GM23338 (cell line): ENCODE data around the gene JAKMIP1. TPM values are rescaled to one million over a fixed set of nuclear protein-coding genes. Genes with fewer than 3 reads are reported as not detected.

Source experiments
- ATAC-seq: fragments of 200-7000 bp; cut with Tn5 transposase; 3 replicates; pipeline ENCODE4 v1.9.1; 2020
- DNase-seq: peaks from one replicate; pipeline ENCODE4 v3.0.0-alpha.2; 2015; ENCODE audit warnings: low spot score
- H2AFZ ChIP-seq: fragments of 200-600 bp; sonication (generic); 2 replicates; pipeline ENCODE4 v1.8.0; 2016; ENCODE audit warnings: antibody characterized with exemption, mild to moderate bottlenecking, moderate library complexity
- H3F3A ChIP-seq: fragments of 200-600 bp; sonication (generic); replicated peaks from 2 replicates; pipeline ENCODE4 v1.8.0; 2017; ENCODE audit warnings: antibody characterized with exemption, mixed run types, low read depth
- H3K27ac ChIP-seq: fragments of 200-600 bp; sonication (generic); 2 replicates; pipeline ENCODE4 v1.6.1; 2016; ENCODE audit warnings: low read depth
- H3K27me3 ChIP-seq: fragments of 200-600 bp; sonication (generic); 2 replicates; pipeline ENCODE4 v1.8.0; 2016; ENCODE audit warnings: mild to moderate bottlenecking, mixed run types, moderate library complexity; ENCODE audit not compliant: insufficient read depth
- H3K36me3 ChIP-seq: fragments of 200-600 bp; sonication (generic); 2 replicates; pipeline ENCODE4 v1.8.0; 2016; ENCODE audit warnings: mild to moderate bottlenecking; ENCODE audit not compliant: insufficient read depth
- H3K4me1 ChIP-seq: fragments of 200-600 bp; sonication (generic); 2 replicates; pipeline ENCODE4 v1.8.0; 2016; ENCODE audit warnings: mild to moderate bottlenecking, moderate library complexity; ENCODE audit not compliant: insufficient read depth
- H3K4me2 ChIP-seq: fragments of 200-600 bp; sonication (generic); 2 replicates; pipeline ENCODE4 v1.7.1; 2017; ENCODE audit warnings: mixed run types
- H3K4me3 ChIP-seq: fragments of 200-600 bp; sonication (generic); 2 replicates; pipeline ENCODE4 v1.6.1; 2016; ENCODE audit warnings: mixed run types
- H3K79me2 ChIP-seq: fragments of 200-600 bp; sonication (generic); replicated peaks from 2 replicates; pipeline ENCODE4 v1.8.0; 2017; ENCODE audit warnings: mild to moderate bottlenecking; ENCODE audit not compliant: insufficient read depth
- H3K9me2 ChIP-seq: fragments of 200-600 bp; sonication (generic); 2 replicates; pipeline ENCODE4 v1.8.0; 2017; ENCODE audit not compliant: insufficient read depth
- H4K20me1 ChIP-seq: fragments of 200-600 bp; sonication (generic); replicated peaks from 2 replicates; pipeline ENCODE4 v1.8.0; 2017; ENCODE audit warnings: mild to moderate bottlenecking; ENCODE audit not compliant: insufficient read depth
- H3K27ac Mint-ChIP-seq: 2 replicates; pipeline ENCODE4 v1.8.0; 2020; ENCODE audit warnings: inconsistent platforms, mild to moderate bottlenecking, moderate library complexity, mixed read lengths
- H3K27me3 Mint-ChIP-seq: 3 replicates; pipeline ENCODE4 v1.8.0; 2022; ENCODE audit warnings: low read depth, mild to moderate bottlenecking, moderate library complexity, mixed read lengths, inconsistent platforms; ENCODE audit not compliant: insufficient read depth, poor library complexity
- H3K36me3 Mint-ChIP-seq: 3 replicates; pipeline ENCODE4 v1.8.0; 2021; ENCODE audit warnings: low read depth, mild to moderate bottlenecking, inconsistent platforms, moderate library complexity, mixed read lengths
- H3K4me1 Mint-ChIP-seq: 3 replicates; pipeline ENCODE4 v1.8.0; 2020; ENCODE audit warnings: mild to moderate bottlenecking, inconsistent platforms, mixed read lengths
- H3K4me3 Mint-ChIP-seq: 3 replicates; pipeline ENCODE4 v1.8.0; 2021; ENCODE audit warnings: moderate library complexity, mild to moderate bottlenecking, inconsistent platforms, mixed read lengths
- H3K9me3 Mint-ChIP-seq: 3 replicates; pipeline ENCODE4 v1.8.0; 2020; ENCODE audit warnings: moderate library complexity, mild to moderate bottlenecking, inconsistent platforms, mixed read lengths
- CTCF ChIP-seq, 2 experiments: fragments of 200-600 bp in 1 of 2; sonication (generic) in 1 of 2; conservative IDR thresholded peaks; 2 replicates each; pipeline versions ENCODE4 v1.5.1 to v1.6.1; 2016 to 2017; ENCODE audit warnings: antibody characterized with exemption in 2 of 2, low read depth in 2 of 2, mild to moderate bottlenecking in 2 of 2, moderate library complexity in 1 of 2
- ZNF462 ChIP-seq: fragments of 250-450 bp; sonication (Bioruptor Pico); IDR thresholded peaks from 2 replicates; pipeline ENCODE4 v1.5.0; 2020; ENCODE audit warnings: mild to moderate bottlenecking, moderate library complexity
- polyA plus RNA-seq: library from polyadenylated mRNA; unstranded; fragments of >200 nt; fragmentation: Nextera tagmentation; extraction: Ambion mirVana; gene quantifications from 2 replicates; pipeline ENCODE4 v1.2.1, GENCODE V29; 2016
- total RNA-seq: library from RNA; depleted of rRNA; stranded (reverse); fragments of >200 nt; shearing (Covaris generic); gene quantifications from 2 replicates; pipeline ENCODE4 v1.2.3, GENCODE V29; 2014

JAKMIP1 gene
- total and polyA plus RNA-seq, 2 experiments from 2014 or later, result 4.6 to 5.1 TPM

GRCh38 chr4:6184169-6184568 lies 16.2 kb downstream of the JAKMIP1 start (continued):
- TF ChIP-seq ZNF462 (CRISPR knock-in tag), result no peak

DNA sequence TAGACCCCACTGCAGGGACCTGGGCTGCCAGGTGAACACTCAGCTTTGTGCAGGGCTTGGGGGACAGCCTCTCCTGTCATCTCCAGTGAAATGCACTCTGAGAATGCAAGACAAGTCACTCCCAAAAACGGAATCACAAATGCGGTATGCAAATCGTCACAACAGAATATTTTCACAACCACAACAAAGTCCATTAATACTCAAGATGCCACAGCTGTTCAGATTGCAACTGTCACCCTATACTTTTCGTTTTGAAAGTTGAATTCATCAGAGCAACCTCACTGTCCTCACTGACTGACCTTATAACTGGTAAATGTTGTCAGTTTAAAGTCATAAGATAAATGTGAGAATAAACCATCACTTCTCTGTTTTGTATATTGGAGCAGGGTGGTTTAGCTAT lies 16.6 kb downstream of the JAKMIP1 start:
- Histone ChIP-seq H3K79me2 (no peaks in the 10 kb centered on the region), H3K36me3 (no peaks in the 10 kb centered on the region), H3F3A (no peaks in the 10 kb centered on the region), H3K9me2 (no peaks in the 10 kb centered on the region; the same call in 1 of the 2 replicates), H4K20me1 (no peaks in the 10 kb centered on the region), H3K4me2 (no peak overlapping the region), H3K4me3 (no peak overlapping the region), H3K27me3 (no peaks in the 10 kb centered on the region), H3K27ac (no peak overlapping the region), H2AFZ (no peak overlapping the region), H3K4me1 (no peaks in the 10 kb centered on the region)
- no peak overlapping the region for H3K27ac Mint-ChIP-seq
- peaks cover 7% of the 10 kb centered on the region for H3K27me3 Mint-ChIP-seq
- H3K4me3 Mint-ChIP-seq, result no peak overlapping the region
- TF ChIP-seq CTCF (conservative IDR thresholded peaks at IDR 0.05; ENCODE audit: low read depth in 2 of 2), result no peak
- TF ChIP-seq ZNF462 (CRISPR knock-in tag), result no peak
- H3K4me1 Mint-ChIP-seq, result peaks cover 5% of the 10 kb centered on the region
- no peak for DNase-seq
- H3K9me3 Mint-ChIP-seq, result no peaks in the 10 kb centered on the region; the same call in 2 of the 3 replicates
- peaks cover 4% of the 10 kb centered on the region; the same call in 2 of the 3 replicates for H3K36me3 Mint-ChIP-seq
- no peak for ATAC-seq
